Memory B cell (primary cell): Measurements from ENCODE around the gene MLLT11.

Source experiments
- ATAC-seq: fragments of 150-1000 bp; cut with Tn5 transposase; 2 replicates; pipeline ENCODE4 v1.10.0; 2021; ENCODE audit warnings: low read depth, mild to moderate bottlenecking, moderate library complexity
- DNase-seq, 2 donors: peaks; one replicate each; pipeline ENCODE4 v3.0.0; 2022; ENCODE audit warnings: low spot score in 2 of 2
- H3K27ac Mint-ChIP-seq: one replicate; pipeline ENCODE4 v1.8.0; 2022; ENCODE audit warnings: mild to moderate bottlenecking, moderate library complexity, mixed read lengths
- H3K27me3 Mint-ChIP-seq: one replicate; pipeline ENCODE4 v1.8.0; 2022; ENCODE audit warnings: mixed read lengths
- H3K36me3 Mint-ChIP-seq: one replicate; pipeline ENCODE4 v1.8.0; 2022; ENCODE audit warnings: mild to moderate bottlenecking, mixed read lengths
- H3K4me1 Mint-ChIP-seq: one replicate; pipeline ENCODE4 v1.8.0; 2022; ENCODE audit warnings: mixed read lengths
- H3K4me3 Mint-ChIP-seq: one replicate; pipeline ENCODE4 v1.8.0; 2022; ENCODE audit warnings: mild to moderate bottlenecking, moderate library complexity, mixed read lengths
- H3K9me3 Mint-ChIP-seq: one replicate; pipeline ENCODE4 v1.8.0; 2022; ENCODE audit warnings: mixed read lengths

The MLLT11 gene

GRCh38 chr1:151060007-151060656 is at the start of gene MLLT11:
MLLT11 (plus strand) TSS chr1:151060397; CDS start chr1:151067225, 6,828 bp downstream.
- peaks cover 24% of the 10 kb centered on the region for H3K36me3 Mint-ChIP-seq
- H3K4me1 Mint-ChIP-seq = peaks cover 35% of the 10 kb centered on the region
- H3K4me3 Mint-ChIP-seq = peak within 1 kb of the TSS; percentile 96
- no peak for ATAC-seq
- peak in 1 of 2 donors; percentile 27 for DNase-seq
- H3K27ac Mint-ChIP-seq = peak within 1 kb of the TSS; percentile 99
- no peaks in the 10 kb centered on the region for H3K9me3 Mint-ChIP-seq
- H3K27me3 Mint-ChIP-seq = no peaks in the 10 kb centered on the region

- Mint-ChIP-seq H3K27me3 (no peaks in the 10 kb centered on the region), H3K4me1 (peaks cover 31% of the 10 kb centered on the region), H3K27ac (no peak overlapping the region), H3K36me3 (peaks cover 4% of the 10 kb centered on the region), H3K9me3 (no peaks in the 10 kb centered on the region), H3K4me3 (no peak overlapping the region)
- ATAC-seq = no peak
- DNase-seq = no peak
Observed at GRCh38 chr1:151011154-151011850, 48.9 kb upstream of the MLLT11 start.

- DNase-seq = no peak
- Mint-ChIP-seq H3K27me3 (no peaks in the 10 kb centered on the region), H3K9me3 (no peaks in the 10 kb centered on the region), H3K4me1 (peaks cover 19% of the 10 kb centered on the region), H3K27ac (no peak overlapping the region), H3K36me3 (peaks cover 4% of the 10 kb centered on the region), H3K4me3 (no peak overlapping the region)
- no peak for ATAC-seq
Observed at GRCh38 chr1:151012684-151013471, 47.3 kb upstream of the MLLT11 start.

GRCh38 chr1:151013518-151013917 is 46.7 kb upstream of the MLLT11 start:
- no peak for ATAC-seq
- Mint-ChIP-seq H3K27ac (no peak overlapping the region), H3K27me3 (no peaks in the 10 kb centered on the region), H3K9me3 (no peaks in the 10 kb centered on the region), H3K4me1 (peaks cover 16% of the 10 kb centered on the region), H3K4me3 (no peak overlapping the region), H3K36me3 (peaks cover 7% of the 10 kb centered on the region)
- no peak for DNase-seq

- H3K27ac Mint-ChIP-seq = no peak overlapping the region
Observed at GRCh38 chr1:151024540-151025146, 35.6 kb upstream of the MLLT11 start.

DNA sequence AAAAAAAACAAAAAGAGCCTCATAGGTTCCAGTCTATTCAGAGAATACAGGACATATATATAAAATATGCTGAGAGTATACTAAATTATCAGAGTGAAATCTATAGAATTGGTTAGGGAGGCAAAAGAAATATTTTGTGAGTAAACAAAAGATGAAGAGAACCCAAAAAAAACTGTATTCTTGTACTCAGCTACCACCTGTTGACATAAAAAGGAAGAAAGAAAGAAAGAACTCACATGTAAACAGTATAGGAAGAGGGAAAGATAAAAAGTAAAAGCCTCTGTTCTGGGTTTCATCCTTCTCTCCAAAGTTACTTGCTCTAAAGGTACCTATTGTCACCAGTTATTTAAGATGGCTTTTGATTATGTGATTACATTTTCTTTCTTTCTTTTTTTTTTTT is 33.7 kb upstream of the MLLT11 start:
- Mint-ChIP-seq H3K36me3 (peaks cover 23% of the 10 kb centered on the region), H3K4me1 (peaks cover 7% of the 10 kb centered on the region), H3K9me3 (no peaks in the 10 kb centered on the region), H3K27ac (no peak overlapping the region), H3K27me3 (no peaks in the 10 kb centered on the region), H3K4me3 (no peak overlapping the region)
- no peak for ATAC-seq
- no peak for DNase-seq

More at GRCh38 chr1:151024540-151025146, 35.6 kb upstream of the MLLT11 start:
- Mint-ChIP-seq H3K27me3 (no peaks in the 10 kb centered on the region), H3K4me1 (peaks cover 7% of the 10 kb centered on the region), H3K9me3 (no peaks in the 10 kb centered on the region), H3K36me3 (peaks cover 16% of the 10 kb centered on the region), H3K4me3 (no peak overlapping the region)
- ATAC-seq = peak; percentile 99
- DNase-seq = peak; percentile 78 to 80

DNA sequence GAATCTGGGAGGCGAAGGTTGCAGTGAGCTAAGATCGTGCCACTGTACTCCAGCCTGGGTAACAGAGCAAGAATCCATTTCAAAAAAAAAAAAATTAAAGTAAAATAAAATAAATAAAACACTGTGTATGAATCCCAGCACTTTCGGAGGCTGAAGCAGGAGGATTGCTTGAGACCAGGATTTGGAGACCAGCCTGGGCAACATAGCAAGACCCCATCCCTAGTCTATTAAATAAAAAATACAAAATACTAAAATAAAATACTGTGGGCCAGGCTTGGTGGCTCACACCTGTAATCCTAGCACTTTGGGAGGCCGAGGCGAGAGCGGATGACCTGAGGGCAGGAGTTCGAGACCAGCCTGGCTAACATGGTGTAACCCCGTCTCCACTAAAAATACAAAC is 28.0 kb upstream of the MLLT11 start:
- peaks cover 36% of the 10 kb centered on the region for H3K36me3 Mint-ChIP-seq
- H3K9me3 Mint-ChIP-seq = no peaks in the 10 kb centered on the region
- no peaks in the 10 kb centered on the region for H3K27me3 Mint-ChIP-seq
- H3K4me1 Mint-ChIP-seq = no peaks in the 10 kb centered on the region
- no peak overlapping the region for H3K27ac Mint-ChIP-seq
- ATAC-seq (no peak), DNase-seq (no peak)
- H3K4me3 Mint-ChIP-seq = no peak overlapping the region

DNA sequence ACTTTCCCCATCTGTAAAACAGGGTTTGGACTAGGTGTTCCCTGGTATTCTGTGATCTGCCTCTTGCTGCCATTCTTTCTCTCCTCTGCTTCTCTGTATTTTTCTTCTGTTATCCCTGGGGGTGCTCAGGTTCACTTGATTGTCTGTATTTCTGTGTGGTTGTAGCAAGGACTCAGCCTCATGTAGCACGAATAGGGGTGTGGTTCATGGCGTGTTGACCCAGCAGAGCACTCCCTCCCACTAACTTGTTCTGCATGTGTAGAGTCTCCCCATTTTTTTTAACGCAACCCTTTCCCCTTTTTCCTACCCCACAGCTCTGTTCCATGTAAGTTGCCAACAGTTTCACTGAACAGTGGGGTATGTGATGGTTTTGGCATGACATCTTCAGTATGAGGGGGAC is 25.0 kb upstream of the MLLT11 start:
- DNase-seq (no peak), ATAC-seq (no peak)
- Mint-ChIP-seq H3K4me3 (no peak overlapping the region), H3K36me3 (peaks cover 31% of the 10 kb centered on the region), H3K27ac (peak overlapping the region; percentile 4), H3K9me3 (no peaks in the 10 kb centered on the region), H3K27me3 (no peaks in the 10 kb centered on the region), H3K4me1 (no peaks in the 10 kb centered on the region)

DNA sequence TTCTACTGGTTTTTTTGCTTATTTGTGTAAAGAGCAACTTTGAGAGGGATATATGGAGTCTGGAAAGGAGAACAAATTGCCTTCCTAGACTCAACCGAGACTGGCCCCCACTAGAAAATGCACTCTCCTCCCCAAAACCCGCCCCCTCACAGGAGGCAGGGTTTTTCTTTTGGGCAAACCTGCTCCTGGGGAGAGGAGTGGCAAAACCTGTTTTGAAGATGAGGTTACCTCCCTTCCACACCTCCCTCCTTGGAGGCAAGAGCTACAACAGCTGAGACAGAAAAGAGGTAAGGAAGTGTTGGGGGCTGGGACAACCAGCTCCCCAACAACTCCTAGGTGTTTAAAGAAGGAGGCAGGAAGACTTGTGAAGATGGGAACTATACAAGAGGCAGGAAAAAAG is 23.8 kb upstream of the MLLT11 start, which contains the start of gene BNIPL:
BNIPL (plus strand) TSS at position 231 of the 400 bp plus-strand sequence; CDS start at position 371, 140 bp downstream.
- ATAC-seq = no peak
- Mint-ChIP-seq H3K27ac (no peak within 1 kb of the TSS), H3K4me3 (no peak within 1 kb of the TSS), H3K27me3 (no peaks in the 10 kb centered on the region), H3K36me3 (peaks cover 27% of the 10 kb centered on the region), H3K4me1 (no peaks in the 10 kb centered on the region), H3K9me3 (no peaks in the 10 kb centered on the region)
- DNase-seq = no peak

- Mint-ChIP-seq H3K4me1 (no peaks in the 10 kb centered on the region), H3K27ac (no peak overlapping the region), H3K27me3 (no peaks in the 10 kb centered on the region)
Observed at GRCh38 chr1:151037032-151037431, 23.2 kb upstream of the MLLT11 start.

GRCh38 chr1:151039521-151039920 is 20.7 kb upstream of the MLLT11 start:
- ATAC-seq = no peak
- no peak for DNase-seq
- Mint-ChIP-seq H3K4me3 (no peak overlapping the region), H3K36me3 (peaks cover 18% of the 10 kb centered on the region), H3K4me1 (peaks cover 2% of the 10 kb centered on the region), H3K9me3 (no peaks in the 10 kb centered on the region), H3K27me3 (no peaks in the 10 kb centered on the region), H3K27ac (no peak overlapping the region)

More at GRCh38 chr1:151037032-151037431, 23.2 kb upstream of the MLLT11 start:
- H3K9me3 Mint-ChIP-seq = no peaks in the 10 kb centered on the region
- no peak for ATAC-seq
- H3K4me3 Mint-ChIP-seq = no peak overlapping the region
- no peak for DNase-seq
- peaks cover 24% of the 10 kb centered on the region for H3K36me3 Mint-ChIP-seq

- Mint-ChIP-seq H3K4me1 (peaks cover 4% of the 10 kb centered on the region), H3K27ac (no peak overlapping the region), H3K9me3 (no peaks in the 10 kb centered on the region), H3K4me3 (no peak overlapping the region), H3K27me3 (no peaks in the 10 kb centered on the region), H3K36me3 (peaks cover 8% of the 10 kb centered on the region)
- no peak for ATAC-seq
- DNase-seq = no peak
Observed at GRCh38 chr1:151043163-151043562, 17.0 kb upstream of the MLLT11 start.

DNA sequence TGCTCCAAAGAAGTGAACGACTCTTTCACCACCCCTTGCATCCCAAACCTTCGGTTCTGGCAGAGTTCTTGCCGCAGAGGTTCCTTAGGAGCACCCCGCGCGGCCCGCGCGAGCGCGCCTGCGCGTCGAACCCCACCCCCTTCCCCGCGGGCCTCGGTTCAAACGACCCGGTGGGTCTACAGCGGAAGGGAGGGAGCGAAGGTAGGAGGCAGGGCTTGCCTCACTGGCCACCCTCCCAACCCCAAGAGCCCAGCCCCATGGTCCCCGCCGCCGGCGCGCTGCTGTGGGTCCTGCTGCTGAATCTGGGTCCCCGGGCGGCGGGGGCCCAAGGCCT is 12.6 kb upstream of the MLLT11 start, which contains the start of gene C1orf56:
C1orf56 (plus strand) TSS at position 161 of the 334 bp plus-strand sequence; CDS start at position 258, 97 bp downstream.
- Mint-ChIP-seq H3K4me3 (peak within 1 kb of the TSS; percentile 92), H3K9me3 (no peaks in the 10 kb centered on the region), H3K27ac (peak within 1 kb of the TSS; percentile 88), H3K36me3 (peaks cover 13% of the 10 kb centered on the region), H3K27me3 (no peaks in the 10 kb centered on the region), H3K4me1 (peaks cover 23% of the 10 kb centered on the region)
- peak; percentile 38 to 48 for DNase-seq
- ATAC-seq = peak; percentile 58
